SK-N-SH (cell line): ENCODE data around the gene CNTNAP2. TPM values are rescaled to one million over a fixed set of nuclear protein-coding genes. Genes with fewer than 3 reads are reported as not detected.

Experiments used
- CTCF ChIA-PET: fragments of 300-600, 350-600 bp; formaldehyde crosslinking; extraction: SDS; loops from one replicate; lab custom pipeline; 2021; lab: Yijun Ruan, JAX
- POLR2A ChIA-PET: fragments of 350-600 bp; sonication (Branson Sonifier 250); formaldehyde crosslinking; extraction: SDS; loops from one replicate; lab custom pipeline; 2020; ENCODE audit warnings: antibody characterized with exemption, inconsistent platforms; lab: Yijun Ruan, JAX
- DNase-seq: peaks from one replicate; pipeline ENCODE4 v3.0.0; 2012
- H2AFZ ChIP-seq: fragments of 200-600 bp; sonication (generic); 2 replicates; pipeline ENCODE4 v1.8.1; 2016; ENCODE audit warnings: antibody characterized with exemption, mild to moderate bottlenecking, low read depth
- H3F3A ChIP-seq: fragments of 200-600 bp; sonication (generic); replicated peaks from 2 replicates; pipeline ENCODE3; 2016; ENCODE audit warnings: antibody characterized with exemption, mild to moderate bottlenecking; ENCODE audit not compliant: insufficient read depth
- H3K27ac ChIP-seq, 2 experiments: fragments of 200-500 bp in 1 of 2; fragments of 200-600 bp in 1 of 2; sonication (Bioruptor generic) in 1 of 2; sonication (generic), shearing (Covaris generic) in 1 of 2; 2 replicates each; pipeline versions ENCODE4 v1.5.1 to v1.6.1; 2014 to 2016; ENCODE audit warnings: low read depth in 2 of 2, inconsistent platforms in 1 of 2, low read length in 1 of 2, mild to moderate bottlenecking in 1 of 2, mixed read lengths in 1 of 2
- H3K27me3 ChIP-seq: fragments of 200-600 bp; sonication (generic), shearing (Covaris generic); 2 replicates; pipeline ENCODE4 v1.6.1; 2016; ENCODE audit warnings: mixed run types; ENCODE audit not compliant: insufficient read depth
- H3K36me3 ChIP-seq, 2 experiments: fragments of 200-500 bp in 1 of 2; fragments of 200-600 bp in 1 of 2; sonication (Bioruptor generic) in 1 of 2; sonication (generic) in 1 of 2; replicated peaks in 1 of 2; 2 replicates each; pipeline versions ENCODE3 to v1.5.1; 2014 to 2016; ENCODE audit warnings: low read length in 1 of 2, mild to moderate bottlenecking in 1 of 2; ENCODE audit not compliant: insufficient read depth in 2 of 2, control insufficient read depth in 1 of 2
- H3K4me1 ChIP-seq, 2 experiments: fragments of 200-500 bp in 1 of 2; fragments of 200-600 bp in 1 of 2; sonication (Bioruptor generic) in 1 of 2; sonication (generic), shearing (Covaris generic) in 1 of 2; 2 replicates each; pipeline versions ENCODE4 v1.5.1 to v1.6.1; 2014 to 2016; ENCODE audit warnings: low read depth in 1 of 2, low read length in 1 of 2, mixed run types in 1 of 2; ENCODE audit not compliant: insufficient read depth in 2 of 2, control insufficient read depth in 1 of 2
- H3K4me2 ChIP-seq: fragments of 200-600 bp; sonication (generic), shearing (Covaris generic); 2 replicates; pipeline ENCODE4 v1.6.1; 2017; ENCODE audit warnings: mixed run types
- H3K4me3 ChIP-seq, 2 experiments: fragments of 200-500 bp in 1 of 2; fragments of 200-600 bp in 1 of 2; sonication (Bioruptor generic) in 1 of 2; sonication (generic), shearing (Covaris generic) in 1 of 2; 2 replicates each; pipeline versions ENCODE4 v1.5.1 to v1.8.1; 2014 to 2016; ENCODE audit warnings: low read depth in 2 of 2, inconsistent platforms in 1 of 2, low read length in 1 of 2, mild to moderate bottlenecking in 1 of 2, mixed read lengths in 1 of 2, moderate library complexity in 1 of 2
- H3K79me2 ChIP-seq: fragments of 200-600 bp; sonication (generic); 2 replicates; pipeline ENCODE4 v1.8.1; 2017; ENCODE audit warnings: mild to moderate bottlenecking; ENCODE audit not compliant: insufficient read depth
- H3K9ac ChIP-seq: fragments of 200-600 bp; sonication (generic); 2 replicates; pipeline ENCODE4 v1.6.1; 2017; ENCODE audit warnings: mixed run types
- H3K9me2 ChIP-seq: fragments of 200-600 bp; sonication (generic); 2 replicates; pipeline ENCODE4 v1.6.1; 2017; ENCODE audit warnings: mixed run types
- H3K9me3 ChIP-seq: fragments of 200-600 bp; sonication (generic); 2 replicates; pipeline ENCODE4 v1.6.1; 2017; ENCODE audit warnings: mixed run types, mild to moderate bottlenecking, moderate library complexity
- H4K20me1 ChIP-seq: fragments of 200-600 bp; sonication (generic); 2 replicates; pipeline ENCODE4 v1.6.1; 2017; ENCODE audit warnings: mild to moderate bottlenecking, mixed run types; ENCODE audit not compliant: insufficient read depth
- CHD2 ChIP-seq: fragments of 150-350 bp; IDR thresholded peaks from 2 replicates; pipeline ENCODE4 v1.6.1; 2018; ENCODE audit warnings: low read length; ENCODE audit not compliant: partially characterized antibody
- EZH2phosphoT487 ChIP-seq: fragments of 200-600 bp; sonication (generic); IDR thresholded peaks from 2 replicates; pipeline ENCODE4 v1.6.1; 2017; ENCODE audit warnings: low read depth, mixed run types, mild to moderate bottlenecking, antibody characterized with exemption, moderate library complexity, borderline replicate concordance
- GABPA ChIP-seq: IDR thresholded peaks from 2 replicates; pipeline ENCODE4 v1.4.0; 2012; ENCODE audit warnings: low read depth, mild to moderate bottlenecking
- NFIC ChIP-seq: IDR thresholded peaks from 2 replicates; pipeline ENCODE4 v1.4.0; 2012; ENCODE audit warnings: borderline replicate concordance
- POLR2AphosphoS5 ChIP-seq: IDR thresholded peaks from 2 replicates; pipeline ENCODE4 v1.6.1; 2012; ENCODE audit warnings: low read depth, low read length
- RCOR1 ChIP-seq: fragments of 150-350 bp; IDR thresholded peaks from 2 replicates; pipeline ENCODE4 v1.6.1; 2017; ENCODE audit warnings: antibody characterized with exemption, low read length
- SIN3A ChIP-seq: IDR thresholded peaks from 2 replicates; pipeline ENCODE4 v1.6.1; 2012; ENCODE audit warnings: low read depth, mild to moderate bottlenecking, low read length, moderate library complexity, borderline replicate concordance
- WGBS: methylation state at CpG from one replicate; pipeline ENCODE4 v1.1.6; 2017; ENCODE audit warnings: low lambda C conversion rate; 5-methylcytosine and 5-hydroxymethylcytosine counted together
- polyA plus RNA-seq, 3 experiments: library from polyadenylated mRNA; depleted of rRNA; stranded (reverse); fragments of >200 nt; gene quantifications; 2 replicates each; pipeline ENCODE4 v1.2.3, GENCODE V29; 2012
- TF ChIP-seq, protein P1 (sequence below): IDR thresholded peaks from 2 replicates; pipeline ENCODE4 v1.4.0; 2012; ENCODE audit warnings: low read depth, borderline replicate concordance
- TF ChIP-seq, protein P2 (sequence below): IDR thresholded peaks from 2 replicates; pipeline ENCODE4 v1.4.0; 2012; ENCODE audit warnings: low read depth, borderline replicate concordance
- TF ChIP-seq, protein P3 (sequence below): IDR thresholded peaks from 2 replicates; pipeline ENCODE4 v1.6.1; 2012; ENCODE audit warnings: mild to moderate bottlenecking, low read depth, low read length, moderate library complexity

CNTNAP2 gene
- polyA plus RNA-seq, 1 of the 3 experiments (the other 2 are of a cell fraction) = 3.4 TPM

DNA sequence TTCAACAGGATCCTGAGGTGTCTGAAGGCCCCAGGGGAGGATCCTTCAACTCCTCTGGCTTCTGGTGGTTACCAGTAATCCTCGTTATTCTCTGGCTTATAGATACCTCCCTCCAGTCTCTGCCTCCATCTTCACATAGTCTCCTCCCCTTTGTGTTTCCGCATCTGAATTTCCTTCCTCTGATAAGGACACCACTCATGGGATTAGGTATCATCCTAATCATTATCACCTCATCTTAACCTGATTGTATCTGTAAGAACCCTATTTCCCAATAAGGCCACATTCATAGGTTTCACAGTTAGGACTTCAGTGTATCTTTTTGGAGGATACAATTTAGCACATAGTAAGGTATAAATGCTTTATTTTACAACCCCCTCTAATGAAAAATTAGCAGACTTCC is 1189.2 kb downstream of the CNTNAP2 start:
- no peaks in the 10 kb centered on the region for H3K79me2 ChIP-seq
- H3K36me3 ChIP-seq = no peaks in the 10 kb centered on the region
- no peak overlapping the region for H3K9ac ChIP-seq
- DNase-seq = no peak
- H3K4me2 ChIP-seq = no peak overlapping the region
- H2AFZ ChIP-seq = no peak overlapping the region
- no peak overlapping the region for H3K4me3 ChIP-seq
- no peaks in the 10 kb centered on the region for H3K4me1 ChIP-seq
- ChIA-PET POLR2A (no interaction called here), CTCF (interaction anchor here (0.9 kb wide), 1 partner anchor 20 kb away, joined by 4 read pairs; no protein-coding TSS in a partner anchor)
- H3F3A ChIP-seq = no peaks in the 10 kb centered on the region
- no peak for TF ChIP-seq GABPA
- H3K27ac ChIP-seq = no peak overlapping the region
- no peaks in the 10 kb centered on the region for H3K27me3 ChIP-seq
- 62% methylated on average over 2 of the region's 2 CpGs for WGBS
- H3K9me3 ChIP-seq = no peaks in the 10 kb centered on the region
- no peaks in the 10 kb centered on the region for H3K9me2 ChIP-seq
- no peaks in the 10 kb centered on the region for H4K20me1 ChIP-seq

DNA sequence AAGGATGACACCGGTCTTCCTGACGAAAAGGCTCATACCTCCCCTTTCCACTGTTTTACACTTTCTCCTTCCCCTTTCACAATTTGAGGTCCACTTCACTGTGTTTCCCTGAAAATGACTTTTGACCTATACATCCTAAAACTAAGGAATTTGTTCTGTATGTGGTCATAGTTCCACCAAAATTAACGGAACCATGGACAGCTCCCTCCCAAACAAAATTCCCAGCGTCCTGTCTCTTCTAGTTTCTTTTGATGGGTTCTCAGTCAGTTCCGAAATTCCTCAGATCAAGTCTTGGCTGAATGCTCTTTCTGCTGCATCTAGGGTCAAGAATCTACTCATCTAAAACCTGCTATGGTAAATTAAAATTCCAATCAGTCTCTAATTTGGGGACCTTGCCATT is 1191.9 kb downstream of the CNTNAP2 start:
- Histone ChIP-seq H3K4me1 (no peaks in the 10 kb centered on the region), H3K27me3 (no peaks in the 10 kb centered on the region), H3K4me3 (no peak overlapping the region), H3K9me2 (no peaks in the 10 kb centered on the region), H4K20me1 (no peaks in the 10 kb centered on the region), H3K4me2 (no peak overlapping the region), H3F3A (no peaks in the 10 kb centered on the region), H2AFZ (no peak overlapping the region), H3K9me3 (no peaks in the 10 kb centered on the region), H3K27ac (no peak overlapping the region), H3K36me3 (no peaks in the 10 kb centered on the region), H3K9ac (no peak overlapping the region), H3K79me2 (no peaks in the 10 kb centered on the region)
- POLR2A ChIA-PET = no interaction called here
- DNase-seq = no peak
- WGBS = 81% methylated on average over 5 of the region's 5 CpGs
- no peak for TF ChIP-seq NFIC
- TF ChIP-seq, protein P1, sequence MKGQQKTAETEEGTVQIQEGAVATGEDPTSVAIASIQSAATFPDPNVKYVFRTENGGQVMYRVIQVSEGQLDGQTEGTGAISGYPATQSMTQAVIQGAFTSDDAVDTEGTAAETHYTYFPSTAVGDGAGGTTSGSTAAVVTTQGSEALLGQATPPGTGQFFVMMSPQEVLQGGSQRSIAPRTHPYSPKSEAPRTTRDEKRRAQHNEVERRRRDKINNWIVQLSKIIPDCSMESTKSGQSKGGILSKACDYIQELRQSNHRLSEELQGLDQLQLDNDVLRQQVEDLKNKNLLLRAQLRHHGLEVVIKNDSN = no peak
- TF ChIP-seq, protein P2, sequence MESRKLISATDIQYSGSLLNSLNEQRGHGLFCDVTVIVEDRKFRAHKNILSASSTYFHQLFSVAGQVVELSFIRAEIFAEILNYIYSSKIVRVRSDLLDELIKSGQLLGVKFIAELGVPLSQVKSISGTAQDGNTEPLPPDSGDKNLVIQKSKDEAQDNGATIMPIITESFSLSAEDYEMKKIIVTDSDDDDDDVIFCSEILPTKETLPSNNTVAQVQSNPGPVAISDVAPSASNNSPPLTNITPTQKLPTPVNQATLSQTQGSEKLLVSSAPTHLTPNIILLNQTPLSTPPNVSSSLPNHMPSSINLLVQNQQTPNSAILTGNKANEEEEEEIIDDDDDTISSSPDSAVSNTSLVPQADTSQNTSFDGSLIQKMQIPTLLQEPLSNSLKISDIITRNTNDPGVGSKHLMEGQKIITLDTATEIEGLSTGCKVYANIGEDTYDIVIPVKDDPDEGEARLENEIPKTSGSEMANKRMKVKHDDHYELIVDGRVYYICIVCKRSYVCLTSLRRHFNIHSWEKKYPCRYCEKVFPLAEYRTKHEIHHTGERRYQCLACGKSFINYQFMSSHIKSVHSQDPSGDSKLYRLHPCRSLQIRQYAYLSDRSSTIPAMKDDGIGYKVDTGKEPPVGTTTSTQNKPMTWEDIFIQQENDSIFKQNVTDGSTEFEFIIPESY = no peak
- TF ChIP-seq RCOR1 = no peak
- TF ChIP-seq CHD2 = no peak
- no peak for TF ChIP-seq SIN3A
- TF ChIP-seq POLR2AphosphoS5 = no peak
- TF ChIP-seq, protein P3, sequence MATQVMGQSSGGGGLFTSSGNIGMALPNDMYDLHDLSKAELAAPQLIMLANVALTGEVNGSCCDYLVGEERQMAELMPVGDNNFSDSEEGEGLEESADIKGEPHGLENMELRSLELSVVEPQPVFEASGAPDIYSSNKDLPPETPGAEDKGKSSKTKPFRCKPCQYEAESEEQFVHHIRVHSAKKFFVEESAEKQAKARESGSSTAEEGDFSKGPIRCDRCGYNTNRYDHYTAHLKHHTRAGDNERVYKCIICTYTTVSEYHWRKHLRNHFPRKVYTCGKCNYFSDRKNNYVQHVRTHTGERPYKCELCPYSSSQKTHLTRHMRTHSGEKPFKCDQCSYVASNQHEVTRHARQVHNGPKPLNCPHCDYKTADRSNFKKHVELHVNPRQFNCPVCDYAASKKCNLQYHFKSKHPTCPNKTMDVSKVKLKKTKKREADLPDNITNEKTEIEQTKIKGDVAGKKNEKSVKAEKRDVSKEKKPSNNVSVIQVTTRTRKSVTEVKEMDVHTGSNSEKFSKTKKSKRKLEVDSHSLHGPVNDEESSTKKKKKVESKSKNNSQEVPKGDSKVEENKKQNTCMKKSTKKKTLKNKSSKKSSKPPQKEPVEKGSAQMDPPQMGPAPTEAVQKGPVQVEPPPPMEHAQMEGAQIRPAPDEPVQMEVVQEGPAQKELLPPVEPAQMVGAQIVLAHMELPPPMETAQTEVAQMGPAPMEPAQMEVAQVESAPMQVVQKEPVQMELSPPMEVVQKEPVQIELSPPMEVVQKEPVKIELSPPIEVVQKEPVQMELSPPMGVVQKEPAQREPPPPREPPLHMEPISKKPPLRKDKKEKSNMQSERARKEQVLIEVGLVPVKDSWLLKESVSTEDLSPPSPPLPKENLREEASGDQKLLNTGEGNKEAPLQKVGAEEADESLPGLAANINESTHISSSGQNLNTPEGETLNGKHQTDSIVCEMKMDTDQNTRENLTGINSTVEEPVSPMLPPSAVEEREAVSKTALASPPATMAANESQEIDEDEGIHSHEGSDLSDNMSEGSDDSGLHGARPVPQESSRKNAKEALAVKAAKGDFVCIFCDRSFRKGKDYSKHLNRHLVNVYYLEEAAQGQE = peak; percentile 93
- no peak for TF ChIP-seq EZH2phosphoT487
- CTCF ChIA-PET = no interaction called here
